IPS-15b (cell line): ENCODE results near the gene PNMA8A.
"Not testable (repeated sequence)": the region's sequence is repeated elsewhere in the genome, so short reads cannot be mapped to it uniquely, and the experiment has no call there.

Source experiments
- H3K27me3 ChIP-seq: one replicate; pipeline ENCODE4 v1.6.1; 2013; ENCODE audit warnings: low read length; ENCODE audit not compliant: control insufficient read depth, insufficient read depth
- H3K36me3 ChIP-seq: one replicate; pipeline ENCODE4 v1.6.1; 2013; ENCODE audit warnings: low read length; ENCODE audit not compliant: control insufficient read depth, insufficient read depth
- H3K4me1 ChIP-seq: one replicate; pipeline ENCODE4 v1.6.1; 2013; ENCODE audit warnings: mild to moderate bottlenecking, low read length; ENCODE audit not compliant: control insufficient read depth, insufficient read depth
- H3K4me3 ChIP-seq: one replicate; pipeline ENCODE4 v1.5.1; 2013; ENCODE audit warnings: low read depth, low read length
- H3K9ac ChIP-seq: one replicate; pipeline ENCODE4 v1.6.1; 2013; ENCODE audit warnings: low read depth, mild to moderate bottlenecking, low read length
- H3K9me3 ChIP-seq: one replicate; pipeline ENCODE4 v1.6.1; 2013; ENCODE audit warnings: mild to moderate bottlenecking, low read length; ENCODE audit not compliant: control insufficient read depth, insufficient read depth

Gene PNMA8A

GRCh38 chr19:46435689-46436088 lies 35.7 kb downstream of the PNMA8A start:
- H3K9me3 ChIP-seq, H3K36me3 ChIP-seq, H3K9ac ChIP-seq, H3K27me3 ChIP-seq, H3K4me1 ChIP-seq, H3K4me3 ChIP-seq: not testable (repeated sequence)

DNA sequence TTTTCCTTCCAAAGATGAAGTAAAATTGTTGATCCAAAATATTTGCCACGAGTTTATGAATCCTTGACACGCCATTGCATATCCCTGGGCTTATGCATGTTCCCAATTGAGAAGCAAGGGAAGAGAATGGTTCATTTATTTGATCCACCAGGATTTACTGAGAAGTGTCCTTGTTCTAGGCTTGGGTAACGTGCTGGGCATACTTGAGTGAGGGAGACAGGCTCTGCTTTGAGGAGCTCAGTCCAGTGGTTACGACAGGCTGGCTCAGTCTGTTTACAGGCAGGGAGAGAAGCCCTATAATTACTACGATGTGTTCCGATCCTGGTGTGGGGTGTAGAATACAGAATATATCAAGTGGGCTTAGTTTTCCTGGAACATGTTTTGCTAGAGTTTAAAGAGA lies 36.4 kb downstream of the PNMA8A start:
- Histone ChIP-seq H3K36me3 (no peaks in the 10 kb centered on the region), H3K9ac (no peak overlapping the region), H3K9me3 (no peaks in the 10 kb centered on the region), H3K4me3 (no peak overlapping the region), H3K27me3 (peaks cover 3% of the 10 kb centered on the region), H3K4me1 (peaks cover 3% of the 10 kb centered on the region)

DNA sequence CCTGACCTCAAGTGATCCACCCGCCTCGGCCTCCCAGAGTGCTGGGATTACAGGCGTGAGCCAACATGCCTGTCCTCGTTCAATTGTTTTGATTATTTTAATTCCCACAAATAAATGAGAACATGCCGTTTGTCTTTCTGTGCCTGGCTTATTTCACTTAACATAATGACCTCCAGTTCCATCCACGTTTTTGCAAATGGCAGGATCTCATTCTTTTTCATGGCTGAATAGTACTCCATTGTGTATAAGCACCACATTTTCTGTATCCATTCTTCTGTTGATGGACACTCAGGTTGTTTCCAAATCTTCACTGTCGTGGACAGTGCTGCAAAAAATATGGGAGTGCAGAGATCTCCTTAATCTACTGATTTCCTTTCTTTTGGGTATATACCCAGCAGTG lies 37.9 kb downstream of the PNMA8A start:
- not testable (repeated sequence) for H3K27me3 ChIP-seq, H3K9me3 ChIP-seq, H3K4me3 ChIP-seq, H3K9ac ChIP-seq, H3K36me3 ChIP-seq, H3K4me1 ChIP-seq

GRCh38 chr19:46431824-46432223 lies 39.5 kb downstream of the PNMA8A start:
- H3K27me3 ChIP-seq = peaks cover 20% of the 10 kb centered on the region
- no peak overlapping the region for H3K9ac ChIP-seq
- H3K9me3 ChIP-seq = no peaks in the 10 kb centered on the region
- H3K36me3 ChIP-seq = no peaks in the 10 kb centered on the region
- H3K4me3 ChIP-seq = no peak overlapping the region
- H3K4me1 ChIP-seq = peaks cover 6% of the 10 kb centered on the region

DNA sequence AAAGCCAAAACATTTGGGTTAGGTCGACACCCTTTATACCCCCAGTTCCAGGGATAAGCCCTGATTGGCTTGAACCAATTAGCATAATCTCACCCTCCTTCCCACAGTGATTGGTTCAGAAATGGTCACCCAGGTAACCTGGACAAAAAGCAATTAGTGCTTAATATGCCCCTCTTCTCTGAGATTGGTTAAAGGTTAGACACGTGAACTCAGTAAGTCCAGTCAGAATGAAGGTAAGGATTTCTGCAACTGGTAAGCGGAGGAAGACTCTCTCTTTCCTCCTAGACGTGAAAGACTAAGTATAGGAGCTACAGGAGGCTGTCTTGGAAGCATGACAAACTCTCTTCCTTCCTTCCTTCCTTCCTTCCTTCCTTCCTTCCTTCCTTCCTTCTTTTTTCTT lies 41.4 kb downstream of the PNMA8A start:
- Histone ChIP-seq H3K4me3 (no peak overlapping the region), H3K27me3 (peaks cover 24% of the 10 kb centered on the region), H3K4me1 (peaks cover 6% of the 10 kb centered on the region)

GRCh38 chr19:46428239-46429135 lies 42.9 kb downstream of the PNMA8A start, which contains the start of gene PNMA8C:
Gene PNMA8C, minus strand, starts transcription at chr19:46428936. Its CDS starts 577 bp downstream, at chr19:46428359.
- Histone ChIP-seq H3K9me3 (no peaks in the 10 kb centered on the region), H3K27me3 (peaks cover 24% of the 10 kb centered on the region), H3K4me1 (peaks cover 6% of the 10 kb centered on the region), H3K36me3 (no peaks in the 10 kb centered on the region), H3K9ac (no peak within 1 kb of the TSS), H3K4me3 (peak within 1 kb of the TSS; percentile 58)

More for the DNA sequence above, 41.4 kb downstream of the PNMA8A start:
- no peaks in the 10 kb centered on the region for H3K9me3 ChIP-seq
- H3K9ac ChIP-seq = no peak overlapping the region
- no peaks in the 10 kb centered on the region for H3K36me3 ChIP-seq

DNA sequence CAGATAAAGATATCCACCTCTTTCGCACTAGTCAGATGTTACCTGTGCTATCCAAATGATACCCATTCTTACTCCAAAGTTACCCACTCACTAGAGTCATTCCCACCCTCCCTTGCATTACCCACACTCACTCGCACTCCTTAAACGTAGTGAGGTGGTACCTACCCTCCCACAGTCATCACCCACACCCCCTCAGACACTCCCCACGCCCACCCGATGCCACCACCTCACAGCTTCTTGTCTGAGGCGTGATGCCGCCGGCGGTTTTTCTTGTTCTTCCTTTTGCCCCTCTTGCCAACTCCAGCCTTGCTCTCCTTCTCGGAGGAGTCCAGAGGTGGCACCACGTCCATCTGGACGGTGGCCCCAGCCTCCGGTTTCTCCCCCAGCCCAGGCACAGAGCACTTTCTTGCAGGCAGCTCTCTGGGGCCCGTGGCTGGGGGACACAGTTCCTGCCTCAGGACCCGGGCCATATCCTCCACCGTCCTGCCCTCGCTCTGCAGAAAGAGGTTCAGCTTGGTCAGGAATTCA lies 43.8 kb downstream of the PNMA8A start:
- Histone ChIP-seq H3K9me3 (no peaks in the 10 kb centered on the region), H3K9ac (no peak overlapping the region), H3K4me3 (peak overlapping the region; percentile 58), H3K4me1 (peaks cover 6% of the 10 kb centered on the region), H3K36me3 (no peaks in the 10 kb centered on the region), H3K27me3 (peaks cover 24% of the 10 kb centered on the region)

DNA sequence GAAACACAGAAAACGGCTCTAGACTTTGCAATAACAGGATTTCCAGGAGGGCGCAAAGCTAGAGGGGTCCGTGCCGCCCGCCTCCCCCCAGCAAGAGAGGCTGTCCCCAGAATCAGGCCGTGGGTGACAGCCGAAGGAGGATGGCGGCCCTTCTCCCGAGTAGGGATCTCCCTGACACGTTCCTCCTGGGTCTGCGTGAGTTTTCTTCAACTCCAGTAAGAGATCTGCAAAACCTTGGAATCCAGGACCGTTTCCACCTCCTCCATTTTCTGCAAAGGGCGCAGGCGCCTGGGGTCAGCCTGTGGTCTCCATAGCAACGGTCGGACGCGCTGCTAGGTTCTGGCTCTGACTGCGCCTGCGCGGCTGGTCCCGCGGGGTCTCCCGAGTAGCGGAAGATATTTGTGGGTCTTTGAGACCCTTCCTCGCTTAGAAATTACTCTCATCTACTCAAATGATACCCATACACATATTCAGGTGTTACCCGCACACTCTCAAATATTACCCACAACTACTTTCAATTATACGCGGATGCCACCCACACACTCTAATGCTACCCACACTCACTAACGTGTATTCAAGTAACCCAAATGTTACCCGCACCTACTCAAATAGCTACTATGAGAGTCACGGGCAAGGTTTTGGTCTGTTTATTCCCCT lies 44.7 kb downstream of the PNMA8A start:
- peak overlapping the region; percentile 92 for H3K4me3 ChIP-seq
- H3K4me1 ChIP-seq = peaks cover 6% of the 10 kb centered on the region
- H3K27me3 ChIP-seq = peaks cover 24% of the 10 kb centered on the region
- H3K36me3 ChIP-seq = no peaks in the 10 kb centered on the region
- H3K9ac ChIP-seq = peak overlapping the region; percentile 66
- H3K9me3 ChIP-seq = no peaks in the 10 kb centered on the region

- peaks cover 4% of the 10 kb centered on the region for H3K4me1 ChIP-seq
- peak overlapping the region; percentile 66 for H3K9ac ChIP-seq
- no peaks in the 10 kb centered on the region for H3K9me3 ChIP-seq
- H3K27me3 ChIP-seq = peaks cover 21% of the 10 kb centered on the region
- no peaks in the 10 kb centered on the region for H3K36me3 ChIP-seq
- peak overlapping the region; percentile 92 for H3K4me3 ChIP-seq
Measured at GRCh38 chr19:46426035-46426505, 45.3 kb downstream of the PNMA8A start.

- Histone ChIP-seq H3K9ac (no peak overlapping the region), H3K27me3 (peaks cover 18% of the 10 kb centered on the region)
Measured at GRCh38 chr19:46423188-46423587, 48.2 kb downstream of the PNMA8A start.

GRCh38 chr19:46422344-46422743 lies 49.0 kb downstream of the PNMA8A start:
- peaks cover 9% of the 10 kb centered on the region for H3K27me3 ChIP-seq
- H3K9ac ChIP-seq = no peak overlapping the region
- no peaks in the 10 kb centered on the region for H3K9me3 ChIP-seq
- no peak overlapping the region for H3K4me3 ChIP-seq
- H3K36me3 ChIP-seq = no peaks in the 10 kb centered on the region
- H3K4me1 ChIP-seq = no peaks in the 10 kb centered on the region

More at GRCh38 chr19:46423188-46423587, 48.2 kb downstream of the PNMA8A start:
- H3K36me3 ChIP-seq = no peaks in the 10 kb centered on the region
- no peaks in the 10 kb centered on the region for H3K9me3 ChIP-seq
- no peak overlapping the region for H3K4me3 ChIP-seq
- peaks cover under 1% of the 10 kb centered on the region for H3K4me1 ChIP-seq
